NCI-H82 (cell line): ENCODE results near the gene MYCN.
"Not testable (repeated sequence)": the region's sequence is repeated elsewhere in the genome, so short reads cannot be mapped to it uniquely, and the experiment has no call there.

ENCODE experiments used
- DNase-seq: peaks from one replicate; lab custom pipeline; 2025; lab: John Stamatoyannopoulos, UW

MYCN gene

DNA sequence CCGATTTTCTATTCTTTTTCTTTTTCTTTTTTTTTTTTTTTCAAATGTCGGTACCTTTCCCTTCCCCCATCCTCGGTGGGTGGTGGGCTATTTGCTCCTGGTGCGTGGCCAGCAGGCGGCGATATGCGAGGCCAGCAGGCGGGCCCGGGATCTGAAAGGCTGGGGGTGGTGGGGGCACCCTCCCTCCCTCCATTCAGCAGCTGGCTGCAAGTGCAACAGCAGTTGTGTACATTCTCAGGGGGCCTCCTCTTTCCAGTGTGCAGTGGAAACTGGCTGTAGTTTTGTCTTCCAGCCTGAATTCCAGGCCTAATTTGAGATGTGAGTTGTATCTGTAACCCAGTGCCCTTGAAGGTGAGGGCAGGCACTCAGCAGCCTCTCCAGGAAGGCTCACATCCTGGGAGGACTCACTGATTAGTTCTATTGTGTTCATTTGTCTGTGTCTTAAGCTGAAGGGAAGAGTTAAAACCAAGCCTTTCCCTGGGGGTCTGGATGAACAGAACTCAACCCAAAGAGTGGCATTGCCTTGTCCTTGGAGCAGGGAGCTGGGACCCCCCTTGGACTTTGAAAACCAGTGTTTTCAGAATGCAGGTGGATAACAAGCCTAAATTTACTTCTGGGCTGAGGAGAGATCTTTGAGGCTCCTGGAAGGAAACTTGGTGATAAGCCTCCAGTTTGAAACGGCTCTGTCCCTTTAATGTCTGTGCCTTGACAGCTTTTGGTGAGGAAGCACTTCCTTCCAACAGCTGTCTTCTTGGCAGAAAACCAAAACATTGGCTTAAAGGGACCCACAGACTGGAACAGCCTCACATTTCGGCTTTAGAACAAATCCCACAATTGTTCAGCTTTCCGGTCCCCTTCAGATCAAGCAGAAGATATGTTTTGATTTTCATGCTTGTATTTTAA is 3.3 kb downstream of the MYCN start:
- peak; percentile 96 for DNase-seq

DNA sequence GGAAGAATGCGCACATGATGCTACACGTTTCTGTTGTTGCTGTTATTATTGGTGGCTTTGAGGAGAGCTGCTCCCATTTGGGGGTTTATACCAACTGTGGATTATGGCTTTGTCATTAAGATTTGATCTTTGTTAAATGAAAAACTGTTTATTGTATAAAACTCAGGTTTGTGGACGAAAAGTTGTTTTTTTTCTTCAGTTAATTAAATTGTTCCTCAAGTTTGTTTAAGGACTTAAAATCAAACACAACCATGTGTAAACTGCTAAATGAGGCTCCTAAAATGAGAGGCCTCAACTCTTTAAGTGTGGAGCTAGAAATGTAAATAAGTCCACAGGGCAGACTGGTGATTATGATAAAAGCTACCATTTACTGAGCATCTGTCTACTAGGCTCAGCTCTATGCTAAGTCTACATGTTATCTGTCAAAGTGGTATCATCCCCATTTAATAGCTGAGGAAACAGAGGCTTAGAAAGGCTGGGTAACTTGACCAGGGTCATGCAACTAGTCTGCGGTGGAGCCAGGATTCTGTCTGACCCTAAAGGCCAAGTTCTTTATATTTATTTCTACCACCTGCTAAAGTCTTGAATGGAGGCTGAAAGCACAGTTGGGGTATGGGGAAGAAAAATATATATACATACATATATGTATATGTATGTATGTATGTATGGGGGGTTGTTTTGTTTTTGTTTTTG is 4.1 kb downstream of the MYCN start:
- peak; percentile 57 for DNase-seq

DNA sequence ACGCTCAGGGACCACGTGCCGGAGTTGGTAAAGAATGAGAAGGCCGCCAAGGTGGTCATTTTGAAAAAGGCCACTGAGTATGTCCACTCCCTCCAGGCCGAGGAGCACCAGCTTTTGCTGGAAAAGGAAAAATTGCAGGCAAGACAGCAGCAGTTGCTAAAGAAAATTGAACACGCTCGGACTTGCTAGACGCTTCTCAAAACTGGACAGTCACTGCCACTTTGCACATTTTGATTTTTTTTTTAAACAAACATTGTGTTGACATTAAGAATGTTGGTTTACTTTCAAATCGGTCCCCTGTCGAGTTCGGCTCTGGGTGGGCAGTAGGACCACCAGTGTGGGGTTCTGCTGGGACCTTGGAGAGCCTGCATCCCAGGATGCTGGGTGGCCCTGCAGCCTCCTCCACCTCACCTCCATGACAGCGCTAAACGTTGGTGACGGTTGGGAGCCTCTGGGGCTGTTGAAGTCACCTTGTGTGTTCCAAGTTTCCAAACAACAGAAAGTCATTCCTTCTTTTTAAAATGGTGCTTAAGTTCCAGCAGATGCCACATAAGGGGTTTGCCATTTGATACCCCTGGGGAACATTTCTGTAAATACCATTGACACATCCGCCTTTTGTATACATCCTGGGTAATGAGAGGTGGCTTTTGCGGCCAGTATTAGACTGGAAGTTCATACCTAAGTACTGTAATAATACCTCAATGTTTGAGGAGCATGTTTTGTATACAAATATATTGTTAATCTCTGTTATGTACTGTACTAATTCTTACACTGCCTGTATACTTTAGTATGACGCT is 5.8 kb downstream of the MYCN start:
- no peak for DNase-seq

DNA sequence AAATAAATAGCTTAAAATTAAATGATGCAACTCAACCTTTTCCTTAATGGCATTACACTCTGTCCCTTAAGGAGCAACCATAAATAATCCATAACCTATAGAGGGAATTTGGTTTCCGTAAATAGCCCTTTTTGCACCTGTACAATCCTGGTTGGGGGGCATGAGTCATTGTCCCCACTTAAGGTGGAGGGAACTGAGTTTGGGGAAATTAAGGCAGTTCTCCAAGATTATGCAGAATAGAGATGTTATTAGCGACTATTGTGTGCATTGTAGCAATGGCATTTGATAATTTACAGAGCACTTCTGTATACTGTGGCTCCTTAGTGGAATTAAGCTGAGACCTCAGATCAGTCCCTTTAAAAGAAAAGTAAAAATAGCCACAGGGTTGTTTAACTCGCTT is 6.6 kb downstream of the MYCN start:
- DNase-seq, result no peak

DNA sequence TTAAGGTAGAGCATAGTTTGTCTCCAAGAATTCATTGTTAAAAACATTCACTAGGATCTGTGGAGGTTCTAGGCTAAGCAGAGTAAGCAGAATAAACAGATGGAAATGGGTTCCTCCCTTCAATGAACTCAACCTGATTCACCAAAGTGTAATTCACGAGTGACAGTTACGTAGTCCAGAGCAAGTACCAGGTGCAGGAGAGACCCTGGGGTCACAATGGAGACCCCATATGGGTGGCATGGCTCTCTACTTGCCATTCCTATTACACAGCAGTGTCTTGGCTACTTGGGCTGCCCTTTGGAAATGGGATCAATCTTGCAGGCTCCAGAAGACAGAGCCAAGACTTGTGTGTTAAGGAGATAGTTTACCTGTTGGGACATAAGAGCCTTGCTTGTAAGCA is 7.1 kb downstream of the MYCN start:
- DNase-seq, result no peak

DNA sequence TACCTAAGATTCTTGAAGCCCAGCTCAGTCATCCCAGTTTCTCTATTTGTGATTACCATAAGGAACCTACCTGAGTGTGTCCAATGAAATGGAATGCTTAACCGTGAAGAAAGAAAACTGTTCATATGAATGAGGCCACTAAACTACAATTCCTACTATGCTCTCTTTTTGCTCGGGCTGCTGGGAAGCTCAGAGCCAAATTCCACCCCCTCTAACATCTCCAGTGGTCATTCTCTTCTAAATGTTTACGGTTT is 8.3 kb downstream of the MYCN start:
- DNase-seq, result no peak

DNA sequence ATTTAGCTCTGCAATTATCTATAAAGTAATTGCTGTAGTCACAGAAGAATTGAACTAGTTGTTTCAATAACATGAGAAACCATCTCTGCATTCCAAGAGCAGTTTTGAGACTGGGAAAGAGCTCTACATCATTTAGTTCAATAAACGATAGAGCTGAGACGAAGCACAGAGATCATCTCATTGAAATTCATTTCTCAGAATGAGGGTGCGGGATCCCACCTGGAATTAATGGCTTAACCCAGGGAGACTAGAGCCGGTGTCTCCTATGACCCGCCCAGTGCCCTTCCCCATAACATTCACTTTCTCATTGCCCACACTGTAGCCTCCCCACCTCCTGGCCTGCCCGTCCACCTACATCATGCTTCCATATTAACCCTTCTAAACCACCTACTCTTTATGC is 8.8 kb downstream of the MYCN start:
- no peak for DNase-seq

DNA sequence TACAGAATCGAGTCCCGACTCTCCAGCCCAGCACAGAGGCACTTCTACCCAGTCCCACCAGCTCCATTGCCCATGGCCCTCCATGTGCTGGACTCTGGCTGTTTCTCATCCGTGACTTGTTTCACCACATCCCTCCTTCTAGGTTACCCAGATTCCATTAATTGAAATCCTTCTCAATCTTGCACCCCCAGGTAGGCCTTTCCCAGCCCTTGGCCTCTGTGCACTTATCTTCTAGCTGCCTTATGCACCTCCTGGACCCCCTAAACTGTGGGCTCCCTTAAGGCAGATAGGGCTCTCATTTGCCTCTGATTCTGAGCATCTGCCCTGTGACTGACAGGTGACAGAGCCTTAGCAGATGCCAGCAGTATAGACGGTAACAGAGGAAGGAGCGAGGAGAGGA is 9.2 kb downstream of the MYCN start:
- no peak for DNase-seq

DNA sequence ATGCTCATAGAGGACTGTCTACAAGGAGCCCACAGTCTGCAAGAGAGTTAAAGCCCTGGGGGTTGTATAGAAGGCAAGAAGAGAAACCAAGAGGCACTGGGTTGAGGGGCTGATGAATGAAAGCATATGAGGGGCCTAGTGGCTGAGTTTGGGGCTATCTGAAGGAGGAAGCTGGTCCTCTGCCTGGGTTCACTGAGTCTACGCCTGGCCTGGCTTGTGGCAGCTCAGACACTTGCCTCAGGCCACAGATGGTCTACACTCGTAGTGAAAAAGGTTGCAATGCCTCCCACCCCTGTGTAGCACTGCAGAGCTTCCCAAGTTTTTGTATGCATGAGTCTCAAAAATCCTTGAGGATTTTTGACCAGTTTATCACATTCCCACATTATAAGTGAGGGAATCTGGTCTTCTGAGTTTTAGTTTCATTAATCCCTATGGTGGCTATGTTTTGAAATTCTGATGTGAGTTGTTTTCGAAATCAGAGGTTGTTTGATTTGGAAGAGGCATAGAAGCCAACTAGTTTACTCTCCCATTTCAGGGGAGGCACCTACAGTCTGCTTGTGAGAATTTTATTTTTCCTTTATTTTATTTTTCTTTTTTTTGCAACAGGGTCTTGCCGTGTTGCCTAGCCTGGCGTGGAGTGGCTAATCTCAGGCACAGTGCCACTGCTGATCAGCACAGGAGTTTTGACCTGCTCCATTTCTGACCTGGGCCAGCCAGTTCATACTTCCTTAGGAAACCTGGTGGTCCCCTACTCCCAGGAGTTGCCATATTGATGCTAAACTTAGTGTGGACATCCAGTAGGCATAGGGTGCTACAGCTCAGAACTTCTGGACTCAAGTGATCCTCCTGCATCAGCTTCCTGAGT is 10.0 kb downstream of the MYCN start:
- DNase-seq, result no peak

DNA sequence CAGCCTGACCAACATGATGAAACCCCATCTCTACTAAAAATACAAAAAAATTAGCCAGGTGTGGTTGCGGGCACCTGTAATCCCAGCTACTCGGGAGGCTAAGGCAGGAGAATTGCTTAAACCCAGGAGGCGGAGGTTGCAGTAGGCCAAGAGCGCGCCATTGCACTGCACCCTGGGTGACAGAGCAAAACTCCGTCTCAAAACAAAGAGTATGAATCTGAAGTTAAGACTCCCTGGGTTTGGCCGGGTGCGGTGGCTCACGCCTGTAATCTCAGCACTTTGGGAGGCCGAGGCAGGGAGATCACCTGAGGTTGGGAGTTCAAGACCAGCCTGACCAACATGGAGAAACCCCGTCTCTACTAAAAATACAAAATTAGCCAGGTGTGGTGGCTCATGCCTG is 11.6 kb downstream of the MYCN start:
- not testable (repeated sequence) for DNase-seq

DNA sequence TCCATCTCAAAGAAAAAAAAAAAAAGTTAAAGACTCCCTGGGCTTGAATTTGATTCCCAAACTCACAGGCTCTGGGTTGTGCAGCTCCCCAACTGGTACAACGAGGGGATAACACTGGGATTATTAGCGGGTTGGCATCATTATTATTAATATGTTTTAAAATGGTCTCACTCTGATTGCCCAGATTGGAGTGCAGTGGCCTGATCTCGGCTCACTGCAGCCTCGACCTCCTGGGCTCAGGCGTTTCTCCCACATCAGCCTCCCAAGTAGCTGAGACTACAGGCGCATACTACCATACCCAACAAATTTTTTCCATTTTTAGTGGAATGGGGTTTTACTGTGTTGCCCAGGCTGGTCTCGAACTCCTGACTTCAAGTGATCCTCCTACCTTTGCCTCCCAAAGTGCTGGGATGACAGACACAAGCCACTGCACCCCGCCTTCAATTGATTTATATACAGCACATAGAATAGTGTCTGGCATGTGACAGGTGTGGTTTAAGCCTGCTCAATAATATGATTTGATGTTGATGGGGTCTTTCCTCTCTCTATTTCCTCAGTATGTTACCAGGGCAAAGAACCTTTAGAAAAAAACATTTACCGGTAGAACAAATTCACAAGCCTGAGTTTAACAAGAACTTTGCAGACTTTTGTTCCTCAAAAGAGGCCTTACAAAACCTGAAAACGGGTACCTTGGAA is 12.2 kb downstream of the MYCN start:
- peak; percentile 20 for DNase-seq

DNA sequence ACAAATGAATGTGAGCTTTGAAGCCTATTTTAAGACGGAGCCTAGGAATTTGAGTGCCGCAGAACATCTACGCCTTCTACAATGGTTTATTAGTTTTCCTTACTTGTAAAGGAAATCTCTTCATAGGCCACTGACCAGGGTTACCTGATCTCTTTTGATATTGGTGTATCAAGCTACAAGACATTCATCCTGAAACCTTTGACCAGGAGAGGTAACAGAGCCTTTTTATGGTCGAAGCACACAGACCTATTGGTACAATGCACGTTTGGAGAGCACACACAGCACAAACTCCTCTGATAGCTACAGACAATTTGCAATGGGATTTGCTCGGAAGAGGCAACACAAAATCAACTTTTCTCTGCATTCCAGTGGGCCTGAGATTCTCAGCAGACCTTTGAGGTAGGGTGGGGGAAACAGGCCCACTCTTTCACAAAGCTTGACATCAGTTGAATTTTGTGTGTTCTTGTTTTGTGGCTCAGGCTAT is 12.8 kb downstream of the MYCN start:
- DNase-seq, result no peak

DNA sequence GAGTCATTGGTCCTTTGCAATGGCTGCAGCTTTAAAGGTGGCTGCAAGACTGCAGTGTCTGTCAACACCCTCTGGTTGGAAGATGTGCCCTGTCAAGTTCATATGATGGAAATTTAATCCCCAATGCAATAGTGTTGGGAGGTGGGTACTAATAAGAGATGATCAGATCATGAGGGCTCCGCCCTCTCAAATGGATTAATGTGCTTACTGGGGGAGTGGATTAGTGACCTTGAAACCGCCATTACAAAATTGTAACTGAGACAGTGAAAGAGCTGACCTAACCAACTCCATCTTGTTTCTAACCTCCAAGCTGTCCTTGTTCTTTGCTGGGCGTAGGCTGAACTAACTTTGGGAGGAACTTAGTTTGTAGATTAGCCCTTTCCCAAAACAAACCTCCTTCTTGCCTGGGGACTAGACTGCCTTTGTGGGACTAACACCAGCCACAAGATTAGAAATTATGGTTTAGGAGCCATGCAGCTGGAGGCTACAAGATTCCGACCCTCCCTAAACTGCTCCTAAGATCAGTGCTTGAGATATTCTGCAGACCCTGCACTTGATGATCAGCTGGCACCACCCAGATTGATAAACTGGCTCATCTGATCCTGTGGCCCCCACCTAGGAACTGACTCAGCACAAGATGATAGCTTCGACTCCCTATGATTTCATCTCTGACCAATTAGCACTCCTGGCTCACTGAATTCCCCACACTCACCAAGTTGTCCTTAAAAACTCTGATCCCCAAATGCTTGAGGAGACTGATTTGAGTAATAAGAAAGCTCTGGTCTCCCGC is 13.7 kb downstream of the MYCN start:
- DNase-seq, result peak; percentile 87

DNA sequence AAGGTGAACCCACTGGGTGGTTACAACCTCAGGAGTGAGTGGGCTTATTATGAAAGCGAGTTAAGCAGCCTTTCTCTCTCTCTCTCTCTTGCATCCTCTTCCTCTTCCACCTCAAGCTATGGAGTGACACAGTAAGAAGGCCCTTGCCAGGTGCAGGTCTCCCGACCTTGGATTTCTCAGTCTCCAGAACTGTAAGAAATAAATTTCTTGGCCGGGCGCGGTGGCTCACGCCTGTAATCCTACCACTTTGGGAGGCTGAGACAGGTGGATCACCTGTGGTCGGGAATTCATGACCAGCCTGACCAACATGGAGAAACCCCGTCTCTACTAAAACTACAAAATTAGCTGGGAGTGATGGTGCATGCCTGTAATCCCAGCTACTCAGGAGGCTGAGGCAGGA is 14.4 kb downstream of the MYCN start:
- no peak for DNase-seq

DNA sequence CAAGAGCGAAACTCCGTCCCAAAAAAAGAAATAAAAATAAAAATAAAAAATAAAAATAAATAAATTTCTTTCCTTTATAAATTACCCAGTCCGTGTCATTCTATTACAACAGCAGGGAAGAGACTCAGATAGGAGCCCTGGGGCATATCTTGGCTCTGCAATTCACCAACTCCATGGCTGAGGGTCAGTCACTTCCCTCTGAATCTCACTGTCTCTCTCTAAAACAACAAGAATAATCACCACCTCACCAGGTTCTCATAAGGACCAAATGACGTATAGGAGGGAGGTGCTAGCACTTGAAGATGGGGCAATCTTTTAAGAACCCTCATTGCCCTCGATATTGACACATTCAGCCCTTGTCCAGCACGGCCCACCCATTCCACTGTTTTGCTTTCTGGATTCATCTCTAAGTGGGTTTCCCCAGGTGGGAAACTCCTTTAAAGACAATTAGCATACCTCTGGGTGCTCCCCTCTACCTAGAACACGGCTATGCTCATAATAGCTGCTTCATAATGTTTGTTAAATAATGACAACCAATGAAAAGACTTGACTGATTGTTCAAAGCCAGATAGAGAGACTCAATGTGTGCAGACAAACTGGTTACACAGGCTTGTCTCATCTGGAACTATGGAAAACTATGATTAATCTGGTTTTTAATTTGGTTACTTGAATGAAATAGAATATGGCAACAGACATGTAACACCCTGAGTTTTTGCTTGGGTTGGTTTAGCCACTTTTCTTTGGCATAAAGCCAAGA is 15.1 kb downstream of the MYCN start:
- no peak for DNase-seq

DNA sequence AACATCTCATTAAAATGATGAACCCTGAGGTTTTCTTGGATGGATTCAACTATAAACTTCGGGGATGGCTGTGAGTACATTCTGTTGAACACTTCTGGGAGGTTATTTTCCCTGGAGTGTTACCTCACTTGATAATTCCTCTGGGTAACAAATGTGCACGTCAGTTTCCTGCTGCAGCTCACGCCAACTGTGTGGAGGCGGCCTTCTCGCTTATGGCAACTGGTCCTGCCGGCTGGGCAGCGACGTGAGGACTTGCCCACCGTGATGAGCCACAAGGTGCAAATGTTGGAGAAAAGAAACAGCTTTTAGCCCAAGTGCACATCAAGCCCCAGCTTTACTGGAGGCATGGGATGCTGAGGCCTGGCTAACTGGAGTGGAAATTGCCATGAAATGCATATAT is 15.9 kb downstream of the MYCN start:
- no peak for DNase-seq

DNA sequence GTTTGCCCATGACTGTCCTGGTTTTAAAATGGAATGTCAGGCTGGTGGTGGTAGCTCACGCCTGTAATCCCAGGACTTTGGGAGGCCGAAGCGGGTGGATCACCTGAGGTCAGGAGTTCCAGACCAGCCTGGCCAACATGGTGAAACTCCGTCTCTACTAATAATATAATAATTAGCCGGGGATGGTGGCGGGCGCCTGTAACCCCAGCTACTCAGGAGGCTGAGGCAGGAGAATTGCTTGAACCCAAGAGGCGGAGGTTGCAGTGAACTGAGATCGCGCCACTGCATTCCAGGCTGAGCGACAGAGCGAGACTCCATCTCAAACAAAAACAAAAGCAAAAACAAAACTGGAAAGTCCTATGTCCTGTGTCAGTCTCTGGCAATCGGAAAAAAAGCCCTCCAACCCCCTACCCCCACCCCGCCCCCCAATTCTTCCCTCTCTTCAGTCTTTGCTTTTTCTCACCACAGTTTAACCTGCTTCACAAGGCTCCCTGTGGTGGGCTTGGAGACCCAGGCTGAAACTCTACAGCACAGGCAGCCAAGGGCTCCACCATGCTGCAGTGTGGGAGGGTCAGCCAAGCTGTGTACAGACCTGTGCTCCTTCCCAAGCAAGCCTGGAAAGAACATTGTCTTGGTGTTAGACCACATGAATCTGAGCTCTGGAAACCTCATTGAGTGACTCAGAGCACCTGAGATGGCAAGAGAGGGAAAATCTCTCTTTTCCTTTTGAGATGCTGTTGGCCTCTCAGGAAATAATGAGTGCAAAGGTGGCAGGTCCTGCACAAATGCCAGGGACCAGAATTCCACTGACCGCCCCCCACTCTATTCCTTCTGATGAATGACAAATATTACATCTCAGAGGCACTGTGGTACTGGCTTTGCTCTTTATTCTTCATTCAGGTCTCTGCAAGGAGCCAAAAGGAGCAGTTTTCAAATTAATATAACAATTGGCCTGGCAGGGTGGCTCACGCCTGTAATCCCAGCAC is 16.7 kb downstream of the MYCN start:
- no peak for DNase-seq
